ENCODE results near the gene SPON1. TPM values are rescaled to one million over a fixed set of nuclear protein-coding genes. Genes with fewer than 3 reads are reported as not detected.

SPON1 gene
- total RNA-seq, 1 experiment from 2014 or later = 0.20 TPM

DNA sequence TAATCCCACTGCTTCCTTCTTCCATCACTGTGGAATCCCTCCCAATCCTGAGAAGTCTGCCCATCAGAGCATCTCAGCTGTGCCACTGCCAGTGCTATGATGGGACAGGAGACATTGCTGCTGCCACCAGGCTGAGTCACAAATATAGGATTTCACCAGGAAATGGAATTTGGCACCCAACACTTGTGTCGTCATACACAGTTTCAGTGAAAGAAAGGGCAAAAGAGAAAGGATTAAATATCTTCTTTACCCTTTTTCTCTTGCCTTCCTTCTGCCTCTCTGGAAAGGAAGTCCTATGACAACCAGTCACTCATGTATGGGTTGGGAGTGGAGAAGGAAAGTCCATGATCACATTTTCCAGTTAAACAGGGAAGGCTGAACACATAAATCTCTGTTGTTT lies 133.4 kb downstream of the SPON1 start:
- Histone ChIP-seq H2BK5ac (ENCODE audit: insufficient read length, low read length) (no peak overlapping the region), H3K79me1 (ENCODE audit: insufficient read depth, low read depth, low read length, poor library complexity, severe bottlenecking) (no peaks in the 10 kb centered on the region), H4K5ac (ENCODE audit: insufficient read length, low read depth, low read length) (no peak overlapping the region), H3K27me3 (ENCODE audit: insufficient read depth, low read length) (no peaks in the 10 kb centered on the region), H3K23ac (ENCODE audit: insufficient read length, low read depth, low read length) (no peak overlapping the region), H3K56ac (ENCODE audit: insufficient read length, low read depth, low read length) (no peak overlapping the region), H3K9me3 (ENCODE audit: control insufficient read depth, low read depth, low read length) (no peaks in the 10 kb centered on the region), H2BK120ac (ENCODE audit: low read depth, low read length, poor library complexity, severe bottlenecking) (no peak overlapping the region), H4K8ac (replicated peaks; ENCODE audit: insufficient read length, low read depth, low read length) (no peak overlapping the region), H4K91ac (ENCODE audit: insufficient read length, low read depth, low read length) (no peak overlapping the region), H2BK20ac (ENCODE audit: low read depth, low read length, poor library complexity, severe bottlenecking) (no peak overlapping the region), H3K4me1 (ENCODE audit: insufficient read depth, low read length) (no peaks in the 10 kb centered on the region), H3K23me2 (ENCODE audit: insufficient read length, low read depth, low read length, poor library complexity, severe bottlenecking) (no peaks in the 10 kb centered on the region), H3K18ac (ENCODE audit: insufficient read length, low read depth, low read length) (no peak overlapping the region), H3K14ac (ENCODE audit: insufficient read depth, low read length) (no peak overlapping the region), H3K9ac (ENCODE audit: extremely low read depth, insufficient read length, low read length) (no peak overlapping the region), H3T11ph (ENCODE audit: low read length) (no peak overlapping the region), H4K20me1 (ENCODE audit: control insufficient read depth, insufficient read depth, insufficient read length) (no peaks in the 10 kb centered on the region), H3K4ac (ENCODE audit: low read depth, low read length) (no peak overlapping the region), H2AK5ac (ENCODE audit: insufficient read length, low read length) (no peak overlapping the region), H2BK15ac (ENCODE audit: low read depth, low read length) (no peak overlapping the region), H3K4me2 (ENCODE audit: insufficient read depth, insufficient read length, low read length) (no peak overlapping the region), H3K27ac (ENCODE audit: insufficient read length, low read depth, low read length) (no peak overlapping the region), H2AFZ (ENCODE audit: low read length) (no peak overlapping the region), H2BK12ac (ENCODE audit: insufficient read length, low read depth, low read length) (no peak overlapping the region), H3K79me2 (ENCODE audit: insufficient read depth, low read length) (no peaks in the 10 kb centered on the region)
- Mint-ChIP-seq H3K4me1 (peaks cover 7 to 15% of the 10 kb centered on the region in 2 experiments), H3K9me3 (no peaks in the 10 kb centered on the region), H3K4me3 (no peak overlapping the region), H3K27me3 (ENCODE audit: low read depth) (peaks cover 2% of the 10 kb centered on the region), H3K36me3 (ENCODE audit: insufficient read depth in 1 of 3, low read depth in 3 of 3) (no peaks in the 10 kb centered on the region), H3K27ac (no peak overlapping the region)
- TF ChIP-seq, protein P1, sequence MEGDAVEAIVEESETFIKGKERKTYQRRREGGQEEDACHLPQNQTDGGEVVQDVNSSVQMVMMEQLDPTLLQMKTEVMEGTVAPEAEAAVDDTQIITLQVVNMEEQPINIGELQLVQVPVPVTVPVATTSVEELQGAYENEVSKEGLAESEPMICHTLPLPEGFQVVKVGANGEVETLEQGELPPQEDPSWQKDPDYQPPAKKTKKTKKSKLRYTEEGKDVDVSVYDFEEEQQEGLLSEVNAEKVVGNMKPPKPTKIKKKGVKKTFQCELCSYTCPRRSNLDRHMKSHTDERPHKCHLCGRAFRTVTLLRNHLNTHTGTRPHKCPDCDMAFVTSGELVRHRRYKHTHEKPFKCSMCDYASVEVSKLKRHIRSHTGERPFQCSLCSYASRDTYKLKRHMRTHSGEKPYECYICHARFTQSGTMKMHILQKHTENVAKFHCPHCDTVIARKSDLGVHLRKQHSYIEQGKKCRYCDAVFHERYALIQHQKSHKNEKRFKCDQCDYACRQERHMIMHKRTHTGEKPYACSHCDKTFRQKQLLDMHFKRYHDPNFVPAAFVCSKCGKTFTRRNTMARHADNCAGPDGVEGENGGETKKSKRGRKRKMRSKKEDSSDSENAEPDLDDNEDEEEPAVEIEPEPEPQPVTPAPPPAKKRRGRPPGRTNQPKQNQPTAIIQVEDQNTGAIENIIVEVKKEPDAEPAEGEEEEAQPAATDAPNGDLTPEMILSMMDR (conservative IDR thresholded peaks at IDR 0.05) = no peak
- DNase-seq = no peak
- WGBS (ENCODE audit: extremely low coverage, insufficient read length, low lambda C conversion rate) = no CpG with 5 or more reads among the region's 1 CpG

Data from H9 (cell line).